ENCODE results near the gene ZKSCAN8.

Gene ZKSCAN8

DNA sequence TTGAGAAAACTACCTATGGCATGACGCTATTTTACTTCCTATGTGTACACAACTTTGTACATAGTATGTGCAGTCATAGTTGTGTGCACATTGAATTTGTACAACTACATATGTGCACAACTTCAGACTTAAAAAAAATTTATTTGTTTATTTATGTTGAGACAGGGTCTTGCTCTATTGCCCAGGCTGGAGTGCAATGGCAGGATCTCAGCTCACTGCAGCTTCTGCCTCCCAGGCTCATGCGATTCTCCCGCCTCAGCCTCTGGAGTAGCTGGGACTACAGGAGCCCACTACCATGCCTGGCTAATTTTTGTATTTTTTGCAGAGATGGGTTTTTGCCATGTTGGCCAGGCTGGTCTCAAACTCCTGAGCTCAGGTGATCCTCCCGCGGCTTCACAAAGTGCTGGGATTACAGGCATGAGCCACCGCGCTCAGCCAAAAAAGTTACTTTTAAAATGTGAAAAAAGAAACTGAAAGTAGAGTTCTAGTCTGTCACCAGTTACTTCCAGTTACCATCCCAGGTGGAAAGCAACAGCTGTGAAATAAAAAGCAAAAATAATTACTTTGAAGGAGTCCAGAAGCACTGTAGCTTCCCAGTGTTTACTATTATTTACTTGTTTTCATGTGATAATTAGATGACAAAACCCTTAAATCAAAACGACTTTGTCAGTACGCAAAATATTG is 1.7 kb upstream of the ZKSCAN8 start:
- DNase-seq (ENCODE audit: low read depth in 2 of 2) = no peak

- DNase-seq (ENCODE audit: low read depth in 2 of 2) = no peak
Measured at GRCh38 chr6:28140616-28141015, 1.1 kb upstream of the ZKSCAN8 start.

GRCh38 chr6:28142446-28142845 is 763 bp downstream of the ZKSCAN8 start:
- DNase-seq (ENCODE audit: low read depth in 2 of 2) = no peak

- no peak for DNase-seq (ENCODE audit: low read depth in 2 of 2)
Measured at GRCh38 chr6:28145231-28145630, 3.5 kb downstream of the ZKSCAN8 start.

- no peak for DNase-seq (ENCODE audit: low read depth in 2 of 2)
Measured at GRCh38 chr6:28152531-28152930, 10.8 kb downstream of the ZKSCAN8 start.

- no peak for DNase-seq (ENCODE audit: low read depth in 2 of 2)
Measured at GRCh38 chr6:28153546-28153945, 11.9 kb downstream of the ZKSCAN8 start.

- no peak for DNase-seq (ENCODE audit: low read depth in 2 of 2)
Measured at GRCh38 chr6:28154357-28154756, 12.7 kb downstream of the ZKSCAN8 start.

DNA sequence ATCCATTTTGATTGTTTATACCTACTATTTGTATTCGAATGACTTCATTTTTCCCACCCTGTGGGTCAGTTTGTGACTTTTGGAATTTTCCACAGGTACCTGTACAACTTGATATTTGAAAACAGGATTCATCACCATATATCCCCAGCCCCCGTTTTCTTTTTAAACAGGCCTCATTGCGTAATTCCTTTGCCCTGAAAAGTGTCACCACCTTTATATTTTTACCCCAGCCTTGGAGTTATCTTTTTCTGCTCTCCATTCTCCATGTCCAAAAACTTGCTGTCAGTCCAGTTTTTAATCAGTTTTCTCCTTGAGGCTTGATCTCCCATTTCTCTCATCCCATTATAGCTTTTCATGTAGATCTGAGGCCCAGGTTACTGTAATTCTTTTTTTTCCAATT is 16.6 kb downstream of the ZKSCAN8 start:
- no peak for DNase-seq (ENCODE audit: low read depth in 2 of 2)

- no peak for DNase-seq (ENCODE audit: low read depth in 2 of 2)
Measured at GRCh38 chr6:28159029-28159607, 17.4 kb downstream of the ZKSCAN8 start.

- no peak for DNase-seq (ENCODE audit: low read depth in 2 of 2)
Measured at GRCh38 chr6:28160233-28160632, 18.6 kb downstream of the ZKSCAN8 start.

DNA sequence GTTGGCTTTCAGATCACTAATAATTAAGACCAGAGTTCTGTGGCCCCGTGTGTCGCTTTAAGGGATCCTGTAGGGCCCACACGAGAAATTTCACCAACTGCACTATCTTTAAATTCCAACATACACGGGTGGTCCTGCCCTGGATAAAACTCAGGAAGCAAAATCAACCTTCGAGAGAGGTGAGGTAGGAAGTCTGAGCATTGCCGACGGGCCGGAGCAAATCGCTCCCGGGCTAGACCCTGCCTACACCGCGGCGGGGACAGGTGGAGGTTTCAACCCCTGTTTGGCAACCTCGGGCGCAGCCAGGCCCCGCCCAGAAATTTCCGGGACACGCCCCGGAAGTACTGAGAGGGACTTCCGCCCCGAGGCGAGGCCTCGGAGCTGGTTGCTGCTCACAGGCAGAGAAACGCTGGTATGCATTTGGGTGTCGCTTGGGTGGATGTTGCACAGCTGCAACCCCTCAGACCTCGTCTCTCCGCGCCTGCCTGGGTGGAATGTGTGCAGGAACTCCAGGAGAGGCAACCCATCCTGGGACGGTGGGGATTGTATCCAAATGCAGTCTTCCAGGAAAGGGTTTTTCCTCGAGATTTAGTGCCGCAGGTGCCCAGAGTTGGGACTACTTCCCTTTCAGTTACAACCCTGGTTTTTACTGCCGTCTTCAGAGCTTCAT is 19.9 kb downstream of the ZKSCAN8 start:
- peak; percentile 70 for DNase-seq (ENCODE audit: low read depth in 2 of 2)

- DNase-seq (ENCODE audit: low read depth in 2 of 2) = no peak
Measured at GRCh38 chr6:28165563-28165962, 23.9 kb downstream of the ZKSCAN8 start.

GRCh38 chr6:28167068-28167467 is 25.4 kb downstream of the ZKSCAN8 start:
- DNase-seq (ENCODE audit: low read depth in 2 of 2) = no peak

- DNase-seq (ENCODE audit: low read depth in 2 of 2) = no peak
Measured at GRCh38 chr6:28167926-28168325, 26.2 kb downstream of the ZKSCAN8 start.

DNA sequence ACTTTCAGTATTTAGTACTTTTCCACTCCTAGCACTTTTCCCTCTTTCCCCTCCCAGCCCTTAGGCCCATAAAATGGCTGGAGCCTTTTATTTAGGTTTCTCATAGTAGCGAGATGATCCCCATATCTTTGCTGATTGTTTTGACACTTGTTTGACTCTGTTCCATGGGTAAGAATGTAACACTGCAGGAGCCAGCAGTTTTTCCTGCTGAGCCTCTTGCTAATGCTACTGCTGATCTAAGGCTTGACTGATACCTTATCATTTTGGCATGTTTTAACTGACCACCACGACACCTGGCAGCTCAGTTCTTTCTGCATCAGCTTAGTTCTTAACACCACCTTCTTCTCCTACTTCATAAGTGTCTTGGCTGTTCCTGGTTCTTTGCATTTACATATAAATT is 29.6 kb downstream of the ZKSCAN8 start:
- no peak for DNase-seq (ENCODE audit: low read depth in 2 of 2)

- DNase-seq (ENCODE audit: low read depth in 2 of 2) = no peak
Measured at GRCh38 chr6:28172006-28172405, 30.3 kb downstream of the ZKSCAN8 start.

DNA sequence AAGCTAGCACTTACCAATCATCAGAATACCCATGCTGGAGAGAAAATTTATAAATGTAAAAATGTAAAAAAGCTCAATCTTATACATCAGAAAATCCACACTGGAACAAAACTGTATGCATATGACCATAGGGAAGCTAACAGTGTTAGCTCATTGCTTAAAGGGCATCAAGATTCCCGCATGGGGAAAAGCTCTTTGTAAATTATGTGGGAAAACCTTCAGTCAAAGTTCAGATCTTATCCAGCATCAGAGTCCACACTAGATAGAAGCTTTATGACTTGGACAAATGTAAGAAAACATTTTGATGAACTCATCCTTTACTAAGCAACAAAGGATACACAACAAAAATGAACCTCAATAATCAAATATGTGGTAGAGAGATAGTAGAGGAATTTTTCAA is 34.7 kb downstream of the ZKSCAN8 start:
- no peak for DNase-seq (ENCODE audit: low read depth in 2 of 2)

- no peak for DNase-seq (ENCODE audit: low read depth in 2 of 2)
Measured at GRCh38 chr6:28182255-28182654, 40.6 kb downstream of the ZKSCAN8 start.

DNA sequence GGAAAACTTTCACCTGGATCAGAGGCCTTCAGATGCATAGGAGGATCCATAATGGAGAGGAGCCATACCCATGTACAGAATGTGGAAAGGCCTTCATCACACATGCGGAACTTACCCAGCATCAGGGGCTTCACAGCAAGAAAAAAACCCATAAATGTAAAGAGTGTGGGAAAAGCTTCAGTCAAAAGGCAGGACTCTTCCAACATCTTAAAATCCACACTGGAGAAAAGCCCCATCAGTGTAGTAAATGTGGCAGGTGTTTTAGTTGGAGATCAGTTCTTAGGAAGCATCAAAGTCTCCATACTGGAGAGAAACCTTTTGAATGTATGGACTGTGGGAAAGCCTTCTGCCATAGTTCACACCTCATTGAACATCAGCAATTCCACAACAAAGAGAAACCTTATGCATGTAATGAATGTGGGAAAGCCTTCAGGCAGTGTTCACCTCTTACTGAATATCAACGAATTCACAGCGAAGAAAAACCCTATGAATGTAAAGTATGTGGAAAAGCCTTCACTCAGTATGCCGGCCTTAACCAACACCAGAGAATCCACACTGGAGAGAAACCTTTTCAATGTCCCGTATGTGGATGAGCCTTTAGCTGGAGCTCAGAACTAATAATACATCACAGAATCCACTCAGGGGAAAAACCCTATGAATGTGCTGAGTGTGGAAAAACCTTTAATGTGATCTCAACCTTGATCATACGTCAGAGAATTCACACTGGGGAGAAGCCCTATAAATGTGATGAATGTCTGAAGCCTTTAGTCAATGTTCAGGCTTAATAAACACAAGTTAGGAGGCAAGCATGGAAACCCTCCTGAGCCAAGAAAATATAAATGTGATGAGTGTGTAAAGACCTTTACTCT is 46.7 kb downstream of the ZKSCAN8 start:
- no peak for DNase-seq (ENCODE audit: low read depth in 2 of 2)

- DNase-seq (ENCODE audit: low read depth in 2 of 2) = no peak
Measured at GRCh38 chr6:28200020-28200419, 58.3 kb downstream of the ZKSCAN8 start.

DNA sequence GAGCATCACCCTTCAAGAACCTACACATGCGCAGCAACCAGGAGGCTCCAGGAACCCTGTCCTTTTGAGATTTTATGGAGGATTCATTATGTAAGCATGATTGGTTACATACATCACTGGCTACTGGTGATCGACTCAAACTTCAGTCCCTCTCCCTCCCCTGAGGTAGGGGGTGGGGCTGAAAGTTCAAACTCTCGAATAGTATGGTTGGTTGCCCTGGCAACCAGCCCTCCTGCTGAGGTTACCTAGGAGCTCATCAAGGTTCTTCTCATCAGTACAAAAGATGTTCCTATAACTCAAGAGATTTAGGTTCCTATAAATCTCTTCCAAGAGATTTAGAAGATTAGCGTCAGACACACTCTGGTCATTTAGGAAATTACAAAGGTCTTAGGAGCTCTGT is 61.5 kb downstream of the ZKSCAN8 start:
- no peak for DNase-seq (ENCODE audit: low read depth in 2 of 2)

DNA sequence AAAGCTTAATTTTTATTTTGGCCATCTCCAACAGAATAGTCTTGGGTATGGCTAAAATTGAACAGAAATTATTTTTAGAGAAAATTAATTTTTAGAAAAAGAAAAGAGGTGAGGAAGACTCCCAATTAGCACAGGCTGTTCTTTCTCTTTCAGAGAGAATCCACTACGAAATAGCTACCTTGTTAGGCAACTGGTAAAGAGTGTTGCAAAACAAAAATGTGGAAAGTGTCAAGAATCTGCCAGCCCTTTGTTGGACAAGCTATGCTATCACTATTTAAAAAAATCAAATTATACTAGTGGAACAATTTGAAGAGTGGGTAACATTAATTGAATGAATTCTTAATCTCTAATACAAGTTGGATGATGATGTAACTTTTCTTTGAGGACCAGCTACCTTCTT is 64.2 kb downstream of the ZKSCAN8 start:
- DNase-seq (ENCODE audit: low read depth in 2 of 2) = no peak

Measured in activated CD8-positive, alpha-beta memory T cell treated with anti-CD3 and anti-CD28 coated beads for 4 hours (primary cell).